SK-N-SH (cell line): ENCODE measurements around the gene MME. TPM values are rescaled to one million over a fixed set of nuclear protein-coding genes. Genes with fewer than 3 reads are reported as not detected.

ENCODE experiments used
- CTCF ChIA-PET: fragments of 300-600, 350-600 bp; formaldehyde crosslinking; extraction: SDS; loops from one replicate; lab custom pipeline; 2021; lab: Yijun Ruan, JAX
- POLR2A ChIA-PET: fragments of 350-600 bp; sonication (Branson Sonifier 250); formaldehyde crosslinking; extraction: SDS; loops from one replicate; lab custom pipeline; 2020; ENCODE audit warnings: antibody characterized with exemption, inconsistent platforms; lab: Yijun Ruan, JAX
- DNase-seq: peaks from one replicate; pipeline ENCODE4 v3.0.0; 2012
- H2AFZ ChIP-seq: fragments of 200-600 bp; sonication (generic); 2 replicates; pipeline ENCODE4 v1.8.1; 2016; ENCODE audit warnings: antibody characterized with exemption, mild to moderate bottlenecking, low read depth
- H3F3A ChIP-seq: fragments of 200-600 bp; sonication (generic); replicated peaks from 2 replicates; pipeline ENCODE3; 2016; ENCODE audit warnings: antibody characterized with exemption, mild to moderate bottlenecking; ENCODE audit not compliant: insufficient read depth
- H3K27ac ChIP-seq, 2 experiments: fragments of 200-500 bp in 1 of 2; fragments of 200-600 bp in 1 of 2; sonication (Bioruptor generic) in 1 of 2; sonication (generic), shearing (Covaris generic) in 1 of 2; 2 replicates each; pipeline versions ENCODE4 v1.5.1 to v1.6.1; 2014 to 2016; ENCODE audit warnings: low read depth in 2 of 2, inconsistent platforms in 1 of 2, low read length in 1 of 2, mild to moderate bottlenecking in 1 of 2, mixed read lengths in 1 of 2
- H3K27me3 ChIP-seq: fragments of 200-600 bp; sonication (generic), shearing (Covaris generic); 2 replicates; pipeline ENCODE4 v1.6.1; 2016; ENCODE audit warnings: mixed run types; ENCODE audit not compliant: insufficient read depth
- H3K36me3 ChIP-seq, 2 experiments: fragments of 200-500 bp in 1 of 2; fragments of 200-600 bp in 1 of 2; sonication (Bioruptor generic) in 1 of 2; sonication (generic) in 1 of 2; replicated peaks in 1 of 2; 2 replicates each; pipeline versions ENCODE3 to v1.5.1; 2014 to 2016; ENCODE audit warnings: low read length in 1 of 2, mild to moderate bottlenecking in 1 of 2; ENCODE audit not compliant: insufficient read depth in 2 of 2, control insufficient read depth in 1 of 2
- H3K4me1 ChIP-seq, 2 experiments: fragments of 200-500 bp in 1 of 2; fragments of 200-600 bp in 1 of 2; sonication (Bioruptor generic) in 1 of 2; sonication (generic), shearing (Covaris generic) in 1 of 2; 2 replicates each; pipeline versions ENCODE4 v1.5.1 to v1.6.1; 2014 to 2016; ENCODE audit warnings: low read depth in 1 of 2, low read length in 1 of 2, mixed run types in 1 of 2; ENCODE audit not compliant: insufficient read depth in 2 of 2, control insufficient read depth in 1 of 2
- H3K4me2 ChIP-seq: fragments of 200-600 bp; sonication (generic), shearing (Covaris generic); 2 replicates; pipeline ENCODE4 v1.6.1; 2017; ENCODE audit warnings: mixed run types
- H3K4me3 ChIP-seq, 2 experiments: fragments of 200-500 bp in 1 of 2; fragments of 200-600 bp in 1 of 2; sonication (Bioruptor generic) in 1 of 2; sonication (generic), shearing (Covaris generic) in 1 of 2; 2 replicates each; pipeline versions ENCODE4 v1.5.1 to v1.8.1; 2014 to 2016; ENCODE audit warnings: low read depth in 2 of 2, inconsistent platforms in 1 of 2, low read length in 1 of 2, mild to moderate bottlenecking in 1 of 2, mixed read lengths in 1 of 2, moderate library complexity in 1 of 2
- H3K79me2 ChIP-seq: fragments of 200-600 bp; sonication (generic); 2 replicates; pipeline ENCODE4 v1.8.1; 2017; ENCODE audit warnings: mild to moderate bottlenecking; ENCODE audit not compliant: insufficient read depth
- H3K9ac ChIP-seq: fragments of 200-600 bp; sonication (generic); 2 replicates; pipeline ENCODE4 v1.6.1; 2017; ENCODE audit warnings: mixed run types
- H3K9me2 ChIP-seq: fragments of 200-600 bp; sonication (generic); 2 replicates; pipeline ENCODE4 v1.6.1; 2017; ENCODE audit warnings: mixed run types
- H3K9me3 ChIP-seq: fragments of 200-600 bp; sonication (generic); 2 replicates; pipeline ENCODE4 v1.6.1; 2017; ENCODE audit warnings: mixed run types, mild to moderate bottlenecking, moderate library complexity
- H4K20me1 ChIP-seq: fragments of 200-600 bp; sonication (generic); 2 replicates; pipeline ENCODE4 v1.6.1; 2017; ENCODE audit warnings: mild to moderate bottlenecking, mixed run types; ENCODE audit not compliant: insufficient read depth
- CHD2 ChIP-seq: fragments of 150-350 bp; IDR thresholded peaks from 2 replicates; pipeline ENCODE4 v1.6.1; 2018; ENCODE audit warnings: low read length; ENCODE audit not compliant: partially characterized antibody
- EZH2phosphoT487 ChIP-seq: fragments of 200-600 bp; sonication (generic); IDR thresholded peaks from 2 replicates; pipeline ENCODE4 v1.6.1; 2017; ENCODE audit warnings: low read depth, mixed run types, mild to moderate bottlenecking, antibody characterized with exemption, moderate library complexity, borderline replicate concordance
- FOXM1 ChIP-seq: IDR thresholded peaks from 2 replicates; pipeline ENCODE4 v1.4.0; 2012; ENCODE audit warnings: low read depth, mild to moderate bottlenecking
- POLR2AphosphoS5 ChIP-seq: IDR thresholded peaks from 2 replicates; pipeline ENCODE4 v1.6.1; 2012; ENCODE audit warnings: low read depth, low read length
- SMC3 ChIP-seq: IDR thresholded peaks from 2 replicates; pipeline ENCODE4 v1.6.1; 2012; ENCODE audit warnings: low read depth, low read length, improper control_type of control experiment
- TAF1 ChIP-seq: IDR thresholded peaks from 2 replicates; pipeline ENCODE4 v1.6.1; 2012; ENCODE audit warnings: low read depth, mild to moderate bottlenecking, low read length, moderate library complexity, borderline replicate concordance
- TEAD4 ChIP-seq: IDR thresholded peaks from 2 replicates; pipeline ENCODE4 v1.4.0; 2012; ENCODE audit warnings: mild to moderate bottlenecking, borderline replicate concordance; ENCODE audit not compliant: insufficient read depth
- WGBS: methylation state at CpG from one replicate; pipeline ENCODE4 v1.1.6; 2017; ENCODE audit warnings: low lambda C conversion rate; 5-methylcytosine and 5-hydroxymethylcytosine counted together
- polyA plus RNA-seq, 3 experiments: library from polyadenylated mRNA; depleted of rRNA; stranded (reverse); fragments of >200 nt; gene quantifications; 2 replicates each; pipeline ENCODE4 v1.2.3, GENCODE V29; 2012

MME gene
- polyA plus RNA-seq, 1 of the 3 experiments (the other 2 are of a cell fraction): 167 TPM

DNA sequence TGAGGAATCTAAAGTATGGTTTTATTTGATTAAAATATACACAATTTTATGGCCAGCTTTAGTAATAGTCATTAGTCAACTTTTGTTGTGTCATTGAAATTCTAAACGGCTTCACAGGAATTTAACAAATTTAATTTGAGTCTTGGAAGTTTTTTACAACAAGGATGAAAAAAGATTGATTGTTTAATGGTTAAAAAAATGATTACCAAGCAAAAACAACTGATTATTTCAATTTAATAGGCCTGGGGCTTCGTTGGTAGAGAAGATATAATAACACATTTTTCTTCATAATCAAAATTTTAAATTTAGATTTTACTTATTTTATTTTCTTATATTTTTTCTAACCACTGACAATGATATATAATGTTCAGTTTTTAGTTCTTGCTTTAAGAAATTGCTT is 4.4 kb downstream of the MME start:
- H3K4me2 ChIP-seq: no peak overlapping the region
- no peak overlapping the region for H3K9ac ChIP-seq
- H3K27me3 ChIP-seq: no peaks in the 10 kb centered on the region
- ChIA-PET POLR2A (no interaction called here), CTCF (no interaction called here)
- no peak overlapping the region for H2AFZ ChIP-seq
- no peaks in the 10 kb centered on the region for H3K79me2 ChIP-seq
- no peaks in the 10 kb centered on the region for H3K9me2 ChIP-seq
- H3K9me3 ChIP-seq: no peaks in the 10 kb centered on the region
- TF ChIP-seq FOXM1: no peak
- TF ChIP-seq CHD2: no peak
- TF ChIP-seq SMC3: no peak
- no peaks in the 10 kb centered on the region for H3F3A ChIP-seq
- WGBS: 23% methylated on average over 2 of the region's 2 CpGs
- H4K20me1 ChIP-seq: no peaks in the 10 kb centered on the region
- H3K27ac ChIP-seq: no peak overlapping the region
- no peak overlapping the region for H3K4me3 ChIP-seq
- DNase-seq: no peak
- H3K36me3 ChIP-seq: peaks cover 0 to 32% of the 10 kb centered on the region in 2 experiments
- H3K4me1 ChIP-seq: peaks cover 0 to 3% of the 10 kb centered on the region in 2 experiments; a peak in 1 of 4 replicates

DNA sequence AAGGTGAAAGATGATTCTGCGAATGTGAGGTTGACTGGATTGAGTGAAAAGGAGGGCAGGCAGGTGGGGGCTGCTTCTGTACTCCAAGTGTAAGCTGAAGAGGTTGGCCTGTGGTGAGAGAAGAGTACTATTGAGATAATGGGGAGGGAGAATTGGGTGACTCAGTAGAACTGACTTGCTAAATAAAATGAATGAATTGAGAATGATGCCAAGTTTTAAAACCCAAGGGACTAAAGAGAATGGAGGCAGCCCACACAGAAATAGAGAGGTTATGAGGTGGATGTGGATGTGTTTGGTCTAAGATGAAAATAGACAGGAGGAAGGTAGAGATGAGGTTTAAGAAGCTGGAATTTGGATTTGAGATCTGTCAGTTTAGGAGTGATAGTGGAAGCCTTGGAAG is 5.9 kb downstream of the MME start:
- H3F3A ChIP-seq: no peaks in the 10 kb centered on the region
- no peaks in the 10 kb centered on the region for H3K79me2 ChIP-seq
- H3K36me3 ChIP-seq: peaks cover 0 to 45% of the 10 kb centered on the region in 2 experiments
- no peak for DNase-seq
- WGBS: 58% methylated on average over 1 of the region's 1 CpG
- H3K27ac ChIP-seq: no peak overlapping the region
- POLR2A ChIA-PET: no interaction called here
- H2AFZ ChIP-seq: no peak overlapping the region
- no peaks in the 10 kb centered on the region for H4K20me1 ChIP-seq
- TF ChIP-seq POLR2AphosphoS5: peak; percentile 9; the same call in 1 of the 2 replicates
- no peak for TF ChIP-seq TEAD4
- TF ChIP-seq TAF1: no peak
- TF ChIP-seq, all 33 proteins: peak for 1
- Histone ChIP-seq H3K4me1 (no peaks in the 10 kb centered on the region), H3K9ac (no peak overlapping the region), H3K9me3 (no peaks in the 10 kb centered on the region), H3K27me3 (no peaks in the 10 kb centered on the region), H3K4me3 (no peak overlapping the region), H3K4me2 (no peak overlapping the region), H3K9me2 (no peaks in the 10 kb centered on the region)
- CTCF ChIA-PET: no interaction called here

DNA sequence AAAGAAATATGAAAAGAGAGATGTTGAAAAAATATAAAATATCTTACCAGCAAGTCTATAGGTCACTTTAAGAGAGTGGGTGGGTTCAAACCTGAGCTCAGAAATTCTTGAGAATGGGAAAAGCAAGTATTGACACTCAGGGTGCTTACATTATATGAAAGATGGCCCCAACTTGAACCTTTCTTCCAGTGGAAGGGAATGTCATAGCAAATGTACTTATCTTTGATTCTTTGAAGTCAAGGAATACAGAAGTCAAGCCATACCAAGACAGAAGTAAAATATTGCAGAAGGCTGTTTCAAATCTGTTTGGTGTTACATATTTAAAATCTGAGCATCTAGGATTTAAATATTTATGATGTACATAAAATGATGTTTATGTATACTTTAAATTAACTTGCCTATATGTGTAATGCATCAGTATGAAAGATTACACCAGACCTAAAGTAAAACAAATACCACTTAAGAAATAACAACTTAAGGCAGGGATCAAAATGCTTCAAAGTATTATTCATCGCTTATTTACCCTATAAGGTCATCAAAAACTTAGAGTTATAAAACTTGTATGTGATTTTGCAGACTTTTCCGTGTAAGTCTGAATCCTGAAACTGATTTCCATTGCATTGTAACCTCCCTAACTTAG is 8.7 kb downstream of the MME start:
- H3K4me2 ChIP-seq: no peak overlapping the region
- no peaks in the 10 kb centered on the region for H3K27me3 ChIP-seq
- POLR2A ChIA-PET: no interaction called here
- H3K79me2 ChIP-seq: no peaks in the 10 kb centered on the region
- no peaks in the 10 kb centered on the region for H4K20me1 ChIP-seq
- H3K4me1 ChIP-seq: no peaks in the 10 kb centered on the region; a peak in 1 of 4 replicates
- no peak overlapping the region for H3K4me3 ChIP-seq
- no peaks in the 10 kb centered on the region for H3F3A ChIP-seq
- H3K27ac ChIP-seq: no peak overlapping the region
- no peak for TF ChIP-seq EZH2phosphoT487
- H3K9ac ChIP-seq: no peak overlapping the region
- no peaks in the 10 kb centered on the region for H3K9me3 ChIP-seq
- peaks cover 0 to 60% of the 10 kb centered on the region in 2 experiments for H3K36me3 ChIP-seq
- CTCF ChIA-PET: no interaction called here
- no peaks in the 10 kb centered on the region for H3K9me2 ChIP-seq
- H2AFZ ChIP-seq: no peak overlapping the region
- 65% methylated on average over 2 of the region's 2 CpGs for WGBS
- no peak for DNase-seq
